ENCODE results near the gene PDE10A.

DNA sequence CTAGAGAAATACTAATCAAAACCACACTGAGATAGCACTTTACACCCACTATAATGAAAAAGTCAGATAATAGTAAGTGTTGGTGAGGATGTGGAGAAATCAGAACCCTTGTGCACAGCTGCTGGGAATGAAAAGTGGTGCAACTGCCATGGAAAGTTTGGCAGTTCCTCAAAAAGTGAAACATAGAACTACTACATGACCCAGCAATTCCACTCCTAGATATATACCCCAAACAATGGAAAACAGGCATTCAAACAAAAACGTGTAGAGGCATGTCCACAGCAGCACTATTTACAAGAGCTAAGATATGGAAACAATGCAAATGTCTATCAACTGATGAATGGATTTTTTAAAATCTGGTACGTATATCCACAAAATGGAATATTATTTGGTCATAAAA, 236.1 kb downstream of the PDE10A start:
- TF ChIP-seq POLR2AphosphoS5 (IDR thresholded peaks at IDR 0.05; ENCODE audit: borderline replicate concordance, low read depth, low read length), result no peak
- no peak for TF ChIP-seq EZH2 (IDR thresholded peaks at IDR 0.05)
- no peak for TF ChIP-seq FOXP2 (optimal IDR thresholded peaks at IDR 0.05; ENCODE audit: control extremely low read depth, extremely low read length, insufficient read depth)

Measured in SK-N-MC (cell line).